ENCODE results near the gene HS6ST1. TPM values are rescaled to one million over a fixed set of nuclear protein-coding genes. Genes with fewer than 3 reads are reported as not detected.

The HS6ST1 gene
- total RNA-seq, 1 donor from 2014 or later: 31.1 TPM

- Histone ChIP-seq H3K9ac (no peak overlapping the region), H3K4me3 (no peak overlapping the region), H3K36me3 (no peaks in the 10 kb centered on the region), H4K20me1 (ENCODE audit: low read depth) (peaks cover under 1% of the 10 kb centered on the region), H3K27ac (no peak overlapping the region), H3K4me1 (peaks cover 20% of the 10 kb centered on the region), H3K4me2 (no peak overlapping the region), H3K79me2 (ENCODE audit: low read depth) (no peaks in the 10 kb centered on the region), H3K27me3 (no peaks in the 10 kb centered on the region), H2AFZ (replicated peaks) (no peak overlapping the region), H3K9me3 (ENCODE audit: low read depth) (no peaks in the 10 kb centered on the region), H3F3A (ENCODE audit: low read depth) (peaks cover 34% of the 10 kb centered on the region)
- H3K4me1 Mint-ChIP-seq: peaks cover 18% of the 10 kb centered on the region
- TF ChIP-seq EZH2phosphoT487 (IDR thresholded peaks at IDR 0.05) (no peak), CTCF (IDR thresholded peaks at IDR 0.05) (no peak), EZH2 (IDR thresholded peaks at IDR 0.05) (no peak)
- no peaks in the 10 kb centered on the region for H3K36me3 Mint-ChIP-seq
- H3K4me3 Mint-ChIP-seq: no peak overlapping the region
- peaks cover 3% of the 10 kb centered on the region for H3K9me3 Mint-ChIP-seq
- DNase-seq (ENCODE audit: low spot score): no peak
- H3K27me3 Mint-ChIP-seq (ENCODE audit: insufficient read depth, low read depth): peaks cover 3% of the 10 kb centered on the region
- no peak overlapping the region for H3K27ac Mint-ChIP-seq
Observed at GRCh38 chr2:128263902-128264331, 54.8 kb downstream of the HS6ST1 start.

GRCh38 chr2:128262315-128263253 lies 56.1 kb downstream of the HS6ST1 start:
- H3K27me3 Mint-ChIP-seq (ENCODE audit: insufficient read depth, low read depth): peaks cover 3% of the 10 kb centered on the region
- H3K27ac Mint-ChIP-seq: no peak overlapping the region
- Histone ChIP-seq H3K27ac (no peak overlapping the region), H3K9ac (no peak overlapping the region), H2AFZ (replicated peaks) (no peak overlapping the region), H3K4me1 (peaks cover 20% of the 10 kb centered on the region), H3K36me3 (no peaks in the 10 kb centered on the region), H3K9me3 (ENCODE audit: low read depth) (no peaks in the 10 kb centered on the region), H4K20me1 (ENCODE audit: low read depth) (no peaks in the 10 kb centered on the region), H3K4me3 (no peak overlapping the region), H3F3A (ENCODE audit: low read depth) (peaks cover 34% of the 10 kb centered on the region), H3K27me3 (no peaks in the 10 kb centered on the region), H3K4me2 (peak overlapping the region; percentile 37), H3K79me2 (ENCODE audit: low read depth) (no peaks in the 10 kb centered on the region)
- no peak for TF ChIP-seq CTCF (IDR thresholded peaks at IDR 0.05)
- TF ChIP-seq EZH2phosphoT487 (IDR thresholded peaks at IDR 0.05): no peak
- TF ChIP-seq EZH2 (IDR thresholded peaks at IDR 0.05): no peak
- DNase-seq (ENCODE audit: low spot score): no peak
- H3K4me1 Mint-ChIP-seq: peaks cover 18% of the 10 kb centered on the region
- peak overlapping the region; percentile 8 for H3K4me3 Mint-ChIP-seq
- H3K9me3 Mint-ChIP-seq: peaks cover 3% of the 10 kb centered on the region
- H3K36me3 Mint-ChIP-seq: no peaks in the 10 kb centered on the region

GRCh38 chr2:128261245-128262128 lies 57.2 kb downstream of the HS6ST1 start:
- Histone ChIP-seq H3K4me1 (peaks cover 20% of the 10 kb centered on the region), H3K27me3 (no peaks in the 10 kb centered on the region), H3K4me2 (peak overlapping the region; percentile 37), H3K79me2 (ENCODE audit: low read depth) (no peaks in the 10 kb centered on the region), H3K9ac (peak overlapping the region; percentile 7), H4K20me1 (ENCODE audit: low read depth) (no peaks in the 10 kb centered on the region), H2AFZ (replicated peaks) (peak overlapping the region; percentile 54), H3F3A (ENCODE audit: low read depth) (peaks cover 34% of the 10 kb centered on the region), H3K9me3 (ENCODE audit: low read depth) (no peaks in the 10 kb centered on the region), H3K4me3 (no peak overlapping the region), H3K36me3 (no peaks in the 10 kb centered on the region), H3K27ac (peak overlapping the region; percentile 92)
- peak; percentile 27 for DNase-seq (ENCODE audit: low spot score)
- Mint-ChIP-seq H3K9me3 (peaks cover 3% of the 10 kb centered on the region), H3K36me3 (no peaks in the 10 kb centered on the region), H3K27me3 (ENCODE audit: insufficient read depth, low read depth) (peaks cover 3% of the 10 kb centered on the region), H3K4me3 (no peak overlapping the region), H3K27ac (peak overlapping the region; percentile 94), H3K4me1 (peaks cover 18% of the 10 kb centered on the region)
- TF ChIP-seq EZH2phosphoT487 (IDR thresholded peaks at IDR 0.05): no peak

Data from neural progenitor cell (in vitro differentiated cells).